ENCODE data around the gene ACTA2.

Gene ACTA2

GRCh38 chr10:88952647-88953111 lies at the start of gene ACTA2:
Gene ACTA2 (minus strand): TSS chr10:88952773. CDS start chr10:88948930, 3,843 bp downstream.
- no peak for DNase-seq

GRCh38 chr10:89001729-89002072 lies 49.1 kb upstream of the ACTA2 start:
- DNase-seq, result no peak

DNA sequence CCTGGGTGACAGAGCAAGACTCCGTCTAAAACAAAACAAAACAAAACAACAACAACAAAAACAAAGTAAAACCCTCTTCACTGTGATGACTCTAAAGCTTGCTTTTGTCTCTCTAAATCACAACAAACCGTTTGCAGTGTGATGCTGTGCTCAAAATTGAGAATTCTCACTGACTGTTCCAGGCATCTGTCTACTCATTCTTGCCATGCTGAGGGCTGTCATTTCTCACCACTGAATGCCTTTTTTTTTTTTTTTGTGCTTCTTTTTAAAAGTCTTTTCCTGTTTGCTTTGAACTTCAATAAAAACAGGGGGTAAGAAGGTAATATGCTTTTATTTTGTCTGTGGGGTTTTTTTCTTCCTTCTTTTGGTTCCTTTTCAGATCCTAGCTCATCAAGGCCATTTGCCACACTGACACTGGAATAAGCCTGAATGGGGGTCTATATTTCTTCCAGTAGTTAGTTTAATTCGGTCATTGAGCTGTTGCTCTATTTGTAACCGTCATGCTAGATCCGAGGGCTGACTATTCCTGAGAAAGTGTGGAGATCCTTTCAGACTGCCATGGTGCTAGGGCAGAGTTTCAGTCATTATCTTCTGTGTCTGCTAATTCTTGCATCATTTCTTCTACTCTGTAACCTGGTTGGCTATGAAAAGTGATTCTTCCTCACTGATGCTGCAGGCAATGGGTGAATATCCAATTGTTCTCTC lies 48.6 kb upstream of the ACTA2 start:
- no peak for DNase-seq

DNA sequence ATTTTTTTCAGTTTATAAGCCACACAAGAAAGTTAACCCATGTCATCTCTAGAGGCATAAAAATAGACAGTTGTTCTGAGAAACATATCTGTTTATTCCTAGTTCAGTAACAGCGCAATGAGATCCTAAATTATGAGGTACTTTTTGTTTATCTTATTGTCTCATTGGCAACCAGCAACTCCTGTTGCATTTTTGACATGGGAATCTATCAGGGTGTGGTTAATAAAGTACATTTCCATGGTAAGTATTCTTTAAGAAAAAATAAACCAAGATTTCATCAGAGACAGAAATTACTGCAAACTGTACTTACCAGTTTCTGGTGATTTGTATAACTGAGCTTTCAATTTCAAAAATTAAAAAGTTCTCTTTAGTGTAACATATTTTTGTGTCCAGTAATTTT lies 47.1 kb upstream of the ACTA2 start:
- no peak for DNase-seq

DNA sequence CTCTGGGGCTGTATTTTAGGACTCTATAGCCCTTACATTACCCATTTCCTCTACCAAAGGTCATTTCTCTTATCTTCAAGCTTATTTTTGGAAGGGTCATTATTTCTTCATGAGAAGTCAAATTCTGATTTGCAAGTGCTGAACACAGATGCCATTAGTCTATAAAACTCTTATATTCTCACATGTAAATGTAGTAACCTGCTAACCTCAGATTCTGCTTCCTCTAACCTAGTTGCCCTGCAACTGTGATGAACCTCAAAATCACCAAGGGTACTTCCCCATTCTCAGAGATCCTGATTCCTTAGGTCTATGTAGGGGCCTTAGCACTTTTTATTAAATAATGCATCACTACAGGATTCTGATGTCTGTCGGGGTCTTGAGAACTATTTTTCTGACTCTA lies 44.4 kb upstream of the ACTA2 start:
- no peak for DNase-seq

- no peak for DNase-seq
Observed at GRCh38 chr10:88995156-88995876, 42.7 kb upstream of the ACTA2 start.

- no peak for DNase-seq
Observed at GRCh38 chr10:88994019-88994418, 41.4 kb upstream of the ACTA2 start.

GRCh38 chr10:88992921-88993524 lies 40.5 kb upstream of the ACTA2 start:
- DNase-seq, result no peak

DNA sequence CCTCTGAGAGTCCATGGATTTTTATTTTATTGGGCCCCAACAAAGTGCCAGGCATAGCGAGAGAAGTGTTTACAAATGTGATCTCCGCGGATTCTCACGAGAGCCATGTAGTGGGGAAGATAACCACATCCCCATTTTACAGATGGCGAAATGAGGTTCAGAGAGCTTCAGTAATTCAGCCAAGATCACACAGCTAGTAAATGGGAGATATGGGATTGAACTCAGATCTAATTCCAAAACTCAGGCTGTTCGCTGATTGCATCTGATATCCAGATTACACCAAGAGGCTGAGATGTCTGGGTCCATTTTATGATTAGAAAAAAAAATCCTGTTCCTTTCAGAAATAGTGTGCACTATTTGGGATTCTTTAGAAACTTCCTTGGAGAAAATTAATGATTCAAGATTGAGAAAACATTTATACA lies 39.3 kb upstream of the ACTA2 start:
- DNase-seq, result no peak

GRCh38 chr10:88991161-88991898 lies 38.8 kb upstream of the ACTA2 start:
- DNase-seq, result peak in 37 of 51 donors; percentile 2 to 62 (median 33)

DNA sequence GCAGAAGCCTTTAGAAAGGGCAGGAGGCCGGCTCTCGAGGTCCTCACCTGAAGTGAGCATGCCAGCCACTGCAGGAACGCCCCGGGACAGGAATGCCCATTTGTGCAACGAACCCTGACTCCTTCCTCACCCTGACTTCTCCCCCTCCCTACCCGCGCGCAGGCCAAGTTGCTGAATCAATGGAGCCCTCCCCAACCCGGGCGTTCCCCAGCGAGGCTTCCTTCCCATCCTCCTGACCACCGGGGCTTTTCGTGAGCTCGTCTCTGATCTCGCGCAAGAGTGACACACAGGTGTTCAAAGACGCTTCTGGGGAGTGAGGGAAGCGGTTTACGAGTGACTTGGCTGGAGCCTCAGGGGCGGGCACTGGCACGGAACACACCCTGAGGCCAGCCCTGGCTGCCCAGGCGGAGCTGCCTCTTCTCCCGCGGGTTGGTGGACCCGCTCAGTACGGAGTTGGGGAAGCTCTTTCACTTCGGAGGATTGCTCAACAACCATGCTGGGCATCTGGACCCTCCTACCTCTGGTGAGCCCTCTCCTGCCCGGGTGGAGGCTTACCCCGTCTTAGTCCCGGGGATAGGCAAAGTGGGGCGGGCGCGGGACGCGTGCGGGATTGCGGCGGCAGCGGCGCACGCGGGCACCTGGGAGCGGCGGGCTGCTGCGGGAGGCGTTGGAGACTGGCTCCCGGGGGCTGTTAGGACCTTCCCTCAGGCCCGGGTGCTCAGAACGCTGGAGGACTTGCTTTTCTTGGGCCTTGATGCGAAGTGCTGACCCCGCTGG lies 38.0 kb upstream of the ACTA2 start, which contains the start of gene FAS:
FAS (plus strand) TSS at position 415 of the 777 bp plus-strand sequence; CDS start at position 494, 79 bp downstream.
- peak in 40 of 51 donors; percentile 11 to 74 (median 44) for DNase-seq

- DNase-seq, result no peak
Observed at GRCh38 chr10:88989824-88990383, 37.3 kb upstream of the ACTA2 start.

GRCh38 chr10:88989423-88989822 lies 36.9 kb upstream of the ACTA2 start:
- no peak for DNase-seq

DNA sequence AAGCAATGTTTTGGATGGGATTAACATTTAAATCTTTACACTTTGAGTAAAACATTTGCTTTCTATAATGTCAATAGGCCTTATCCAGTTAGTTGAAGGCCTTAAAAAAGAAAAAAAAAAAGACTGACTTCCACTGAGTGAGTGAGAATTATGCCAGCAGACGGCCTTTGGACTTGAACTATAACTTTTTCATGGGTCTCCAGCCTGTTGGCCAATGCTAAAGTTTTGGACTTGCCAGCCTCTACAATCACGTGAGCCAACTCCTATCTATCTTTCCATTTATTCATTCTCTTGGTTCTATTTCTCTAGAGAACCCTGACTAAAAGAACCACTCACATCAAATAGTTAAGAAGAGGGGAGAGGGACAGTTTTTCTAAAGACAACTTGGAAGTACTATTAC lies 35.3 kb upstream of the ACTA2 start:
- DNase-seq, result no peak

- DNase-seq, result no peak
Observed at GRCh38 chr10:88987243-88987725, 34.7 kb upstream of the ACTA2 start.

DNA sequence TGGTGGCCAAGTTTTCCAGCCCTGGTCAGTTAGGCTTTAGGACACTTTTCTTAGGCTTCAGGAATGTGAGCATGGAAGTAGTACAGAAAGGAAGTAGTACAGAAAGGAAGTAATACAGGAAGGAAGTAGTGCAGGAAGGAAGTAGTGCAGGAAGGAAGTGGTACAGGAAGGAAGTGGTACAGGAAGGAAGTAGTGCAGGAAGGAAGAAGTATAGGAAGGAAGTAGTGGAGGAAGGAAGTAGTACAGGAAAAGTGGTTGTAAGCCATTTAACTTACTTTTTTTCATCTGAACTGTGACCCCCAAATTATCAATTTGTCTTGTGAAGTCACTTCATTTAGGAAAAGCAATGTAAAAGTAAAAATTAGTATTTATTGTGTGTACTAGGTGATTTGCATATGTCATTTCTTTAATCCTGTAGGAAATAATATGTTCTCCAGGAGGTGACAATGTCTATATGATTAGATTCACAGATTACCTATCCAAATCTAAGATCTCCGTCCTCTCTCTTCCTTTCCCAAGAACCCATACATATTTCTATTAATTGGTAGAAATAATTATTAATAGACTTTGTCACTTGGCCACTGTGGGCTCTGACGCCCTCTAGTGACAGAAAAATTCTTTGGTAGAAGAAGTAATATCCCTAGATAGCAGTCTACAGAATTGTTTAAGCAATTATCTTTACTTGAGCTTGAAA lies 34.1 kb upstream of the ACTA2 start:
- peak in 8 of 51 donors; percentile 1 to 21 (median 6) for DNase-seq

DNA sequence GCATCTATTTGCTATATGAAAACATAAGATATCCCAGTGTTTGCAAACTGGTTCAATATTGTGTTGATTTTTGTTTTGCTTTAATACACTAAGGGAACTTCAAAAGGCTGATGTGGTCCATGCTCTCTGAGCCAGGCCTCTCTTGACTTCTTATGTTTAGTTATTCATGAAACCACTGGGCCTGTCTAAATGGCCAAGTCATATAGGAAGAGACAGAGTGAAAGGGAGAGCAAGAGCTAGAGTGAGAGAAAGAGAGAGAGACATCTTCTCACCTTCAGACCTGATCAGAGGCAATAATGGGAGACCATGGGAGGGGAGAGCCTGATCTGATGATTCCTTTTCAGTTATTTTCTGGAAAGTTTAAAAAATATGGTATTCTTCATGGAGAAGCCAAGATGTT lies 32.0 kb upstream of the ACTA2 start:
- no peak for DNase-seq

DNA sequence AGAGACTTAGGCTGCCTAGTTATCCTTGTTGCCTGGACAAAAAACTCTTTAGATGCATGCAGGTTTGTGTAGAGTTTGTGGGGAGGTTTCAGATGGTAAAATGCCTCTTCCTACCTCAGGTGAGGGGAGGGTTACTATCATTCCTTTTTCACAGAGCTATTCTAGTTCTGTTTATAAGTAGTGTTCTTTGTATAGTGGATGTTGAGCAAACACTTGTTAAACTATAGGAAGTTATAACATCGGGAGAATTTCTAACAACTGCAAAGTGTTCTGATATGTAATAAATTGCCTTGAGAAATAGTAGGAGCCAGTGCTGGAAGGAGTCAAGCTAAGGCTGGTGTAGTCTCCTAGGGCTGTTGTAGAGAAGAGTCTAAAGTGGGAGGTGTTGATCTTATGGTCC lies 31.4 kb upstream of the ACTA2 start:
- no peak for DNase-seq

DNA sequence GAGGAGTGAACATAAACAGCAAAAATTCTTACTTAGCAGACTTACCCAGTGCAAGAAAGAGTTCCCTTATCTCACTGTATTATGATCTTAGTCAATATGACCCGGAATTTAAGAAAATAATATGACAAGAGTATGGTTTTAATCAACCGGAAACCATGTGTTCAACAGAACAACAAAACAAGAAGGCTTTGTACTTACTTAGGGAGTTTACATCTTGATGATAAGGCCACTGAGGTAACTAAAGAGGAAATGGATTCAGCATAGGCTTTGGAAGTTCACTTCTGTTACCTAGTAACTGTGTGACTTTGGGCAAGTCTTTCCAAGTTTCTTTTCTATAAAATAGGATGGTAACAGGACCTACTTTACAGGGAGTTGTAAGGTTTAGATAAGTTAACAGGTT lies 30.6 kb upstream of the ACTA2 start:
- no peak for DNase-seq

DNA sequence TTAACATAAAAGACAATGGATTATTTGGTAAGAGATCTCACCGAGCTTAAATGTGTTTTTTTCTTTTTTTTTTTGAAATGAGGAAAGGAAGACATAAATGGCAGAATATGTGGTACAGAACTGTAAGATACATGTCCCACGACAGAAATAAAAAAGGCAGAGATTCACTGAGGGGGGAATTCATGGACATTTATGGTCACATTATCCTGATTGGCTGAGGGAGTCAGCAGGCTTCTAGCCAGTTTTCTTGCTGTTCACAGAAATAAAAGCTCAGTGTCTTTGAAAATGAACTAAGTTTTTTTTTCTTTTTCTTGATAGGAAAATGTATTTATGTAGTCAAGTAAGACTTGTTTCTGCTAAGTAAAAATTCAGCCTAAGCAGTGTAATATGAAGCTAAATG lies 29.8 kb upstream of the ACTA2 start:
- DNase-seq, result no peak
